Measurements from ENCODE around the gene AKIRIN2. TPM values are rescaled to one million over a fixed set of nuclear protein-coding genes. Genes with fewer than 3 reads are reported as not detected.

The AKIRIN2 gene
- total RNA-seq, 4 donors from 2014 or later = 17.4 to 24.0 (median 21.7) TPM

DNA sequence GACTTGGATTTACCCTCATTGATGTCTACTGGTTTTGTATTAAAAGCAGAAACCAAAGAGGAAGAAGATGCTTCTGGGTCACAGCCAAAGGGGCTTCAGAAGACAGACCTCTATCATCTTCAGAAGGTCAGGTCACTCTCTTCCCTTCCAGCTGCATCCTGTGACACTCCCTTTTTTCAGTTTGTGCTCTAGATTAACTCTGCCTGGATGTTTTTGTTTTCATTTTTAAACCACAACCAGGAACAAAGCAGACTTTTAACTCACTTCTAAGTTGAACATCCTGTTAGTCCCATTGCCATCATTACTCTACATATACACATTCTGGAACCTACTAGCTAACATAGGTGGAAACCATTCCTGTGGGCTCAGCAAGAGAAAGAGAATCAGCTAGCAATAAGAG is 45.2 kb downstream of the AKIRIN2 start:
- Histone ChIP-seq H3K4me3 (no peak overlapping the region), H3K9me3 (no peaks in the 10 kb centered on the region), H3K27ac (replicated peaks in 1 of 4) (no peak overlapping the region), H3K36me3 (peaks cover 0 to 9% (median 3%) of the 10 kb centered on the region in 4 donors), H3K4me1 (peaks cover 0 to 37% (median 29%) of the 10 kb centered on the region in 4 donors), H3K27me3 (no peaks in the 10 kb centered on the region)
- intact Hi-C loops (cut with DNase I) = no loop called here
- no peak for DNase-seq (ENCODE audit: extremely low spot score)
- TF ChIP-seq POLR2A (IDR thresholded peaks at IDR 0.05; ENCODE audit: low read depth) (no peak), EP300 (IDR thresholded peaks at IDR 0.05) (no peak), POLR2AphosphoS5 (IDR thresholded peaks at IDR 0.05) (no peak)
- TF ChIP-seq, protein P1, sequence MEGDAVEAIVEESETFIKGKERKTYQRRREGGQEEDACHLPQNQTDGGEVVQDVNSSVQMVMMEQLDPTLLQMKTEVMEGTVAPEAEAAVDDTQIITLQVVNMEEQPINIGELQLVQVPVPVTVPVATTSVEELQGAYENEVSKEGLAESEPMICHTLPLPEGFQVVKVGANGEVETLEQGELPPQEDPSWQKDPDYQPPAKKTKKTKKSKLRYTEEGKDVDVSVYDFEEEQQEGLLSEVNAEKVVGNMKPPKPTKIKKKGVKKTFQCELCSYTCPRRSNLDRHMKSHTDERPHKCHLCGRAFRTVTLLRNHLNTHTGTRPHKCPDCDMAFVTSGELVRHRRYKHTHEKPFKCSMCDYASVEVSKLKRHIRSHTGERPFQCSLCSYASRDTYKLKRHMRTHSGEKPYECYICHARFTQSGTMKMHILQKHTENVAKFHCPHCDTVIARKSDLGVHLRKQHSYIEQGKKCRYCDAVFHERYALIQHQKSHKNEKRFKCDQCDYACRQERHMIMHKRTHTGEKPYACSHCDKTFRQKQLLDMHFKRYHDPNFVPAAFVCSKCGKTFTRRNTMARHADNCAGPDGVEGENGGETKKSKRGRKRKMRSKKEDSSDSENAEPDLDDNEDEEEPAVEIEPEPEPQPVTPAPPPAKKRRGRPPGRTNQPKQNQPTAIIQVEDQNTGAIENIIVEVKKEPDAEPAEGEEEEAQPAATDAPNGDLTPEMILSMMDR (IDR thresholded peaks at IDR 0.05) = no peak

DNA sequence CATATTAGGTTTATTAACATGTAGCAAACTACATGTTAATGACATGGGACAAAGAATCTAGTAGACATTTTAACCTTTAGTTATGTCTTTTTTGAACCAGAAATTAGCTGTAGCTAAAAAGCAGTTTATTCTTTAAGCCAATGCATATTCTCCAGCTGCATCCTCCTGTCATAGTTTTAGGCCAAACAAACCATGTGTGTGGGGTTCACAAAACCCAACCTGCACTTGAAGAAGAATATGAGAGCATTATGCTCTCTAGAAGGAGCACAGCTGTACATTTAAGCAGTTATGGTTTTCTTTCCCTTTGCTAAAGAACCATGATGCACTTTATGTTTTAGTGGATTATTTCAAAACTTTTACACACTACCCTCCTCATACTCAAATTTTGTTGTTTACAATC is 46.2 kb downstream of the AKIRIN2 start:
- intact Hi-C loops (cut with DNase I) = no loop called here
- no peak overlapping the region for H3K27ac ChIP-seq (replicated peaks in 1 of 4)
- H3K36me3 ChIP-seq = peaks cover 0 to 9% (median 3%) of the 10 kb centered on the region in 4 donors
- no peak for DNase-seq (ENCODE audit: extremely low spot score)
- no peaks in the 10 kb centered on the region for H3K27me3 ChIP-seq
- H3K9me3 ChIP-seq = no peaks in the 10 kb centered on the region
- H3K4me3 ChIP-seq = no peak overlapping the region
- H3K4me1 ChIP-seq = peaks cover 0 to 29% (median 24%) of the 10 kb centered on the region in 4 donors
- TF ChIP-seq EP300 (IDR thresholded peaks at IDR 0.05) = no peak
- TF ChIP-seq, protein P1 (IDR thresholded peaks at IDR 0.05) = no peak

DNA sequence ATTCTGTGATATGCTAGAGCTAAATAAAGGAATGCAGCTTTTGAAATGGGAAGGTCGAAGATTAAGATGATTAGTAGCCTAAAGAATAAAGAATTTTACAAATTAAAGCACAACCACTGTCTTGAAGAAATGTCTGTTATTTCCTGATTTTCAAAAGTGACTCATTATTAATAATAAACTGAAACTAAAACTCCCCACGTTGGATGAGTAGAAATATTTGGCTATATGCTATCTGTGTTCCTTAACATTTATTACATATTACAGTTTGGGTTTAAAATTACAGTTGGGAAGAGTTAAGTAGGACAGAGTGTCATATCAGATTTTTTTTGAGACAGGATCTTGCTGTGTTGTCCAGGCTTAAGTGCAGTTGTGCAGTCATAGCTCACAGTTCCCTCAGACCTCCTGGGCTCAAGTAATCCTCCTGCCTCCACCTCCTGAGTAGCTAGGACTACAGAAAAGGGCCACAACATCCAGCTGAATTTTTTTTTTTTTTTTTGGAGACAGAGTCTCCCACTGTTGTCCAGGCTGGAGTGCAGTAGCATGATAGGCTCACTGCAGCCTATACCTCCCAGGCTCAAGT is 47.1 kb downstream of the AKIRIN2 start:
- Histone ChIP-seq H3K4me3 (no peak overlapping the region), H3K27me3 (no peaks in the 10 kb centered on the region), H3K4me1 (peaks cover 0 to 20% (median 16%) of the 10 kb centered on the region in 4 donors), H3K36me3 (peaks cover 0 to 9% (median 3%) of the 10 kb centered on the region in 4 donors), H3K27ac (replicated peaks in 1 of 4) (no peak overlapping the region), H3K9me3 (no peaks in the 10 kb centered on the region)
- 67% methylated on average over 2 of the region's 2 CpGs for WGBS
- no peak for DNase-seq (ENCODE audit: extremely low spot score)
- TF ChIP-seq, protein P1 (IDR thresholded peaks at IDR 0.05) = no peak
- TF ChIP-seq EP300 (IDR thresholded peaks at IDR 0.05) = no peak
- no peak for TF ChIP-seq POLR2AphosphoS5 (IDR thresholded peaks at IDR 0.05)
- TF ChIP-seq POLR2A (IDR thresholded peaks at IDR 0.05; ENCODE audit: low read depth) = no peak
- intact Hi-C loops (cut with DNase I) = no loop called here

DNA sequence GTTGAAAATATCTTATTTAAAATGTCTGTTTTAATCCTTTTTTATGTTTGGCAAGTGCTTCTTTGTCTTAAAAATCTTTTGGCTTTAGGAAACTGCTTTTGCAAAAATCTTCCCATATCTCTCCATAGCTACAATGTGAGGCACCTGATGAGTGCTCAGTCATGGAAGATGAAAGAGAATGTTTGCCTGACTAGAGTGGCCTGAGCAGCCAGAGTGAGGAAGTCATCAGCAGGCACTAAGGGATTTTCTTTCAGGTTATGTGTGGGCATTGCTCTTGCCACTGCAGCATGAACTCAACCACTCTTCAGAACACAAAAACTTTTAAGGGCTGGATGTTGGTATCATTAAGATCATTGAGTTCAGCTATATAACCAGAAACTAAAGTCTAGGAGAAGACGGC is 47.9 kb downstream of the AKIRIN2 start:
- intact Hi-C loops (cut with DNase I) = no loop called here
- no peak overlapping the region for H3K4me3 ChIP-seq
- TF ChIP-seq POLR2A (IDR thresholded peaks at IDR 0.05; ENCODE audit: low read depth) (no peak), POLR2AphosphoS5 (IDR thresholded peaks at IDR 0.05) (no peak), EP300 (IDR thresholded peaks at IDR 0.05) (no peak)
- TF ChIP-seq, protein P1 (IDR thresholded peaks at IDR 0.05) = no peak
- WGBS = 87% methylated on average over 1 of the region's 1 CpG
- H3K36me3 ChIP-seq = peaks cover 0 to 10% (median 4%) of the 10 kb centered on the region in 4 donors
- H3K9me3 ChIP-seq = no peaks in the 10 kb centered on the region
- H3K27me3 ChIP-seq = no peaks in the 10 kb centered on the region
- no peak overlapping the region for H3K27ac ChIP-seq (replicated peaks in 1 of 4)
- DNase-seq (ENCODE audit: extremely low spot score) = no peak
- peaks cover 0 to 12% (median 8%) of the 10 kb centered on the region in 4 donors for H3K4me1 ChIP-seq
